ENCODE measurements around the gene RHEB. TPM values are rescaled to one million over a fixed set of nuclear protein-coding genes. Genes with fewer than 3 reads are reported as not detected.

Gene RHEB
- total and polyA plus RNA-seq, 2 experiments from 2014 or later: 101 to 239 TPM

DNA sequence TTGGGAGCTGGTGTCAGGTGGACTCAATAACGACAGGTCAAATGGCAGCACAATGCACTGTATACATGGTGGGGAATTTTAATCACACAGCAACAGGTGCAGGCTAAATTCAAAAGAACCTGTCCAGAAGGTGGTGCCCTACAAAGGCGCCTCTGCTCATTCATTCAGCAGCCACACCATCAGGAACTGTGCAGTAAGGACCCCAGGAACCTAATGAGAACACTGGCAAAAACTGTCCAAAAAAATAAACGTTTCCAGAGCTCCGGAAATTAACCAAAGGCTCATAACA lies 57.8 kb downstream of the RHEB start:
- peaks cover 35% of the 10 kb centered on the region for H3K4me1 ChIP-seq (ENCODE audit: insufficient read depth)
- peaks cover 8% of the 10 kb centered on the region for H3K27me3 Mint-ChIP-seq (ENCODE audit: insufficient read depth, low read depth, poor library complexity)
- TF ChIP-seq CREB1 (CRISPR knock-in tag; IDR thresholded peaks at IDR 0.05; ENCODE audit: low read depth) (no peak), EZH2 (IDR thresholded peaks at IDR 0.05; ENCODE audit: low read depth, unreplicated experiment) (no peak), ZNF114 (CRISPR knock-in tag; IDR thresholded peaks at IDR 0.05) (no peak)
- TF ChIP-seq, protein P1, sequence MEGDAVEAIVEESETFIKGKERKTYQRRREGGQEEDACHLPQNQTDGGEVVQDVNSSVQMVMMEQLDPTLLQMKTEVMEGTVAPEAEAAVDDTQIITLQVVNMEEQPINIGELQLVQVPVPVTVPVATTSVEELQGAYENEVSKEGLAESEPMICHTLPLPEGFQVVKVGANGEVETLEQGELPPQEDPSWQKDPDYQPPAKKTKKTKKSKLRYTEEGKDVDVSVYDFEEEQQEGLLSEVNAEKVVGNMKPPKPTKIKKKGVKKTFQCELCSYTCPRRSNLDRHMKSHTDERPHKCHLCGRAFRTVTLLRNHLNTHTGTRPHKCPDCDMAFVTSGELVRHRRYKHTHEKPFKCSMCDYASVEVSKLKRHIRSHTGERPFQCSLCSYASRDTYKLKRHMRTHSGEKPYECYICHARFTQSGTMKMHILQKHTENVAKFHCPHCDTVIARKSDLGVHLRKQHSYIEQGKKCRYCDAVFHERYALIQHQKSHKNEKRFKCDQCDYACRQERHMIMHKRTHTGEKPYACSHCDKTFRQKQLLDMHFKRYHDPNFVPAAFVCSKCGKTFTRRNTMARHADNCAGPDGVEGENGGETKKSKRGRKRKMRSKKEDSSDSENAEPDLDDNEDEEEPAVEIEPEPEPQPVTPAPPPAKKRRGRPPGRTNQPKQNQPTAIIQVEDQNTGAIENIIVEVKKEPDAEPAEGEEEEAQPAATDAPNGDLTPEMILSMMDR (conservative IDR thresholded peaks at IDR 0.05; ENCODE audit: low read depth in 2 of 2): peak; percentile 11 to 33; a peak in 2 of 4 replicates
- DNase-seq (ENCODE audit: low spot score) (no peak), ATAC-seq (no peak)
- peaks cover 33% of the 10 kb centered on the region for H3K36me3 ChIP-seq (ENCODE audit: insufficient read depth)
- no peak overlapping the region for H2AFZ ChIP-seq
- no peak overlapping the region for H3K4me3 Mint-ChIP-seq
- H3K27me3 ChIP-seq (ENCODE audit: insufficient read depth): no peaks in the 10 kb centered on the region
- H3F3A ChIP-seq (replicated peaks; ENCODE audit: low read depth): peaks cover 27% of the 10 kb centered on the region
- H3K4me2 ChIP-seq: no peak overlapping the region
- H3K9me3 Mint-ChIP-seq: peaks cover 65% of the 10 kb centered on the region
- no peaks in the 10 kb centered on the region for H3K79me2 ChIP-seq (replicated peaks; ENCODE audit: insufficient read depth)
- peaks cover 75% of the 10 kb centered on the region for H3K36me3 Mint-ChIP-seq (ENCODE audit: low read depth)
- no peaks in the 10 kb centered on the region for H4K20me1 ChIP-seq (replicated peaks; ENCODE audit: insufficient read depth)
- H3K27ac Mint-ChIP-seq: no peak overlapping the region
- H3K4me3 ChIP-seq: no peak overlapping the region
- H3K9me2 ChIP-seq (ENCODE audit: insufficient read depth): no peaks in the 10 kb centered on the region
- H3K27ac ChIP-seq (ENCODE audit: low read depth): peak overlapping the region; percentile 51
- H3K4me1 Mint-ChIP-seq: peaks cover 38% of the 10 kb centered on the region

DNA sequence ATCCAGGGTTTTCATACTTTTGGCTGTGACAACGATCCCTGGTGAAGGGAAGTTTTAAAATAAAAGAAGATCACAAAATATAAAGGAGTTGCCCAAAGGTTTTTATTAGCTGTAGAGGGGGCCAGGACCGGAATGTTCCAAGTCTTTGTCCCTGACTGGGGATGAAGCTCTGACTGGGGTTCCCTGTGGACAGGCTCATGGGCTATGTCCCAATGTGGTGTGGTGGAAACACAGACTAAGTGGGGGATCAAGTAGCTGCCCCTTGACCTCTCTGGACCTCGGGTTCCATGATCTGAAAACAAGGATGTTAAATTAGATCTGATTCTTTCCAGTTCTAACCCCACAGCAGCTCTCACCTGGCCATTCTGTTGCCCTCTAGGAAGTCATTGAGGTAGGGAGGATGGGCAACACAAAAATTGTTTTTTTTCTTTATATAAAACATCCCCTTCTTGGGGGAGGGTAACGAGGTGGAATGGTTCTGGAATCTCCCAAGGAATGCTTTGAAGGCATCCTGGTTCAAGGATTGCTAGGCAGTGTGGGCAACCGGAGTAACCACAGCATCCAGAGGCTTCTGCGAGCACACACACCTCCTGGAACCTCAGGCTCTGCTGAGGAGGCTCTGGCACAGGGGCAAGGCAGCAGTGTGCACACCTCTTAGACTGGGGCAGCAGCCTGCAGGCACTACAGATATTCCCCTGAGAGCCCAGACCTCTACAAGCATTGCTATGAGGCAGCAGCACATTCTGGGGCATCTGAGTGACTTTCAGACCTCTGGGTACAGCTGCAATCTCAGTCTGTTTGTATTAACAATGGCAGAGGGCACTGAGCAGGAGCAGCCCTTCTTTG lies 58.4 kb downstream of the RHEB start:
- Mint-ChIP-seq H3K27me3 (ENCODE audit: insufficient read depth, low read depth, poor library complexity) (peaks cover 11% of the 10 kb centered on the region), H3K4me3 (no peak overlapping the region), H3K4me1 (peaks cover 44% of the 10 kb centered on the region), H3K27ac (no peak overlapping the region), H3K9me3 (peaks cover 69% of the 10 kb centered on the region), H3K36me3 (ENCODE audit: low read depth) (peaks cover 75% of the 10 kb centered on the region)
- ATAC-seq (no peak), DNase-seq (ENCODE audit: low spot score) (no peak)
- Histone ChIP-seq H3F3A (replicated peaks; ENCODE audit: low read depth) (peaks cover 27% of the 10 kb centered on the region), H3K27me3 (ENCODE audit: insufficient read depth) (no peaks in the 10 kb centered on the region), H3K36me3 (ENCODE audit: insufficient read depth) (peaks cover 29% of the 10 kb centered on the region), H3K4me1 (ENCODE audit: insufficient read depth) (peaks cover 38% of the 10 kb centered on the region), H3K4me3 (no peak overlapping the region), H2AFZ (no peak overlapping the region), H3K79me2 (replicated peaks; ENCODE audit: insufficient read depth) (no peaks in the 10 kb centered on the region), H3K4me2 (0 out of 2 replicates have a peak overlapping the region, but pooled peaks have one; percentile 40), H4K20me1 (replicated peaks; ENCODE audit: insufficient read depth) (no peaks in the 10 kb centered on the region), H3K9me2 (ENCODE audit: insufficient read depth) (no peaks in the 10 kb centered on the region), H3K27ac (ENCODE audit: low read depth) (peak overlapping the region; percentile 81)
- TF ChIP-seq POLR2AphosphoS5 (IDR thresholded peaks at IDR 0.05; ENCODE audit: low read depth) (no peak), EZH2 (IDR thresholded peaks at IDR 0.05; ENCODE audit: low read depth, unreplicated experiment) (no peak), NANOG (IDR thresholded peaks at IDR 0.05; ENCODE audit: borderline replicate concordance) (no peak), ZNF331 (CRISPR knock-in tag; IDR thresholded peaks at IDR 0.05; ENCODE audit: low read depth) (no peak), ZNF114 (CRISPR knock-in tag; IDR thresholded peaks at IDR 0.05) (no peak), CREB1 (CRISPR knock-in tag; IDR thresholded peaks at IDR 0.05; ENCODE audit: low read depth) (no peak), JUNB (IDR thresholded peaks at IDR 0.05; ENCODE audit: unreplicated experiment) (no peak), EZH2phosphoT487 (IDR thresholded peaks at IDR 0.05; ENCODE audit: unreplicated experiment) (no peak)
- TF ChIP-seq, protein P2, sequence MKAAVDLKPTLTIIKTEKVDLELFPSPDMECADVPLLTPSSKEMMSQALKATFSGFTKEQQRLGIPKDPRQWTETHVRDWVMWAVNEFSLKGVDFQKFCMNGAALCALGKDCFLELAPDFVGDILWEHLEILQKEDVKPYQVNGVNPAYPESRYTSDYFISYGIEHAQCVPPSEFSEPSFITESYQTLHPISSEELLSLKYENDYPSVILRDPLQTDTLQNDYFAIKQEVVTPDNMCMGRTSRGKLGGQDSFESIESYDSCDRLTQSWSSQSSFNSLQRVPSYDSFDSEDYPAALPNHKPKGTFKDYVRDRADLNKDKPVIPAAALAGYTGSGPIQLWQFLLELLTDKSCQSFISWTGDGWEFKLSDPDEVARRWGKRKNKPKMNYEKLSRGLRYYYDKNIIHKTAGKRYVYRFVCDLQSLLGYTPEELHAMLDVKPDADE (IDR thresholded peaks at IDR 0.05): no peak
- TF ChIP-seq, protein P3, sequence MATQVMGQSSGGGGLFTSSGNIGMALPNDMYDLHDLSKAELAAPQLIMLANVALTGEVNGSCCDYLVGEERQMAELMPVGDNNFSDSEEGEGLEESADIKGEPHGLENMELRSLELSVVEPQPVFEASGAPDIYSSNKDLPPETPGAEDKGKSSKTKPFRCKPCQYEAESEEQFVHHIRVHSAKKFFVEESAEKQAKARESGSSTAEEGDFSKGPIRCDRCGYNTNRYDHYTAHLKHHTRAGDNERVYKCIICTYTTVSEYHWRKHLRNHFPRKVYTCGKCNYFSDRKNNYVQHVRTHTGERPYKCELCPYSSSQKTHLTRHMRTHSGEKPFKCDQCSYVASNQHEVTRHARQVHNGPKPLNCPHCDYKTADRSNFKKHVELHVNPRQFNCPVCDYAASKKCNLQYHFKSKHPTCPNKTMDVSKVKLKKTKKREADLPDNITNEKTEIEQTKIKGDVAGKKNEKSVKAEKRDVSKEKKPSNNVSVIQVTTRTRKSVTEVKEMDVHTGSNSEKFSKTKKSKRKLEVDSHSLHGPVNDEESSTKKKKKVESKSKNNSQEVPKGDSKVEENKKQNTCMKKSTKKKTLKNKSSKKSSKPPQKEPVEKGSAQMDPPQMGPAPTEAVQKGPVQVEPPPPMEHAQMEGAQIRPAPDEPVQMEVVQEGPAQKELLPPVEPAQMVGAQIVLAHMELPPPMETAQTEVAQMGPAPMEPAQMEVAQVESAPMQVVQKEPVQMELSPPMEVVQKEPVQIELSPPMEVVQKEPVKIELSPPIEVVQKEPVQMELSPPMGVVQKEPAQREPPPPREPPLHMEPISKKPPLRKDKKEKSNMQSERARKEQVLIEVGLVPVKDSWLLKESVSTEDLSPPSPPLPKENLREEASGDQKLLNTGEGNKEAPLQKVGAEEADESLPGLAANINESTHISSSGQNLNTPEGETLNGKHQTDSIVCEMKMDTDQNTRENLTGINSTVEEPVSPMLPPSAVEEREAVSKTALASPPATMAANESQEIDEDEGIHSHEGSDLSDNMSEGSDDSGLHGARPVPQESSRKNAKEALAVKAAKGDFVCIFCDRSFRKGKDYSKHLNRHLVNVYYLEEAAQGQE (IDR thresholded peaks at IDR 0.05; ENCODE audit: unreplicated experiment): no peak
- TF ChIP-seq, protein P1 (conservative IDR thresholded peaks at IDR 0.05; ENCODE audit: low read depth in 2 of 2): no peak

All from GM23338 (cell line).